Suprapubic skin (tissue), 4 donors: ENCODE data around the gene PIK3R3. TPM values are rescaled to one million over a fixed set of nuclear protein-coding genes. Genes with fewer than 3 reads are reported as not detected.

ENCODE experiments used
- DNase-seq, 2 donors: peaks; one replicate each; pipeline ENCODE4 v3.0.0-alpha.2; 2019; ENCODE audit warnings: low spot score in 2 of 2
- H3K27ac ChIP-seq: fragments of 200-600 bp; sonication (generic); one replicate; pipeline ENCODE4 v1.5.1; 2019
- H3K27me3 ChIP-seq: fragments of 200-600 bp; sonication (generic); one replicate; pipeline ENCODE4 v1.5.1; 2019
- H3K36me3 ChIP-seq: fragments of 200-600 bp; sonication (generic); one replicate; pipeline ENCODE4 v1.5.1; 2019
- H3K4me1 ChIP-seq: fragments of 200-600 bp; sonication (generic); one replicate; pipeline ENCODE4 v1.5.1; 2019
- H3K4me3 ChIP-seq: fragments of 200-600 bp; sonication (generic); one replicate; pipeline ENCODE4 v1.5.1; 2019; ENCODE audit warnings: mild to moderate bottlenecking
- H3K9me3 ChIP-seq: fragments of 200-600 bp; sonication (generic); one replicate; pipeline ENCODE4 v1.5.1; 2019
- EP300 ChIP-seq: sonication (generic); formaldehyde crosslinking; IDR thresholded peaks from one replicate; pipeline ENCODE4 v1.6.1; 2017; ENCODE audit warnings: antibody characterized with exemption
- POLR2A ChIP-seq, 2 donors: fragments of 450-650 bp; IDR thresholded peaks; one replicate each; pipeline ENCODE4 v1.6.1; 2017; ENCODE audit warnings: antibody characterized with exemption in 2 of 2, mild to moderate bottlenecking in 2 of 2, moderate library complexity in 2 of 2
- POLR2AphosphoS5 ChIP-seq, 3 donors: sonication (generic); formaldehyde crosslinking; IDR thresholded peaks; one replicate each; pipeline ENCODE4 v1.6.1; 2017; ENCODE audit warnings: antibody characterized with exemption in 3 of 3
- WGBS: methylation state at CpG from one replicate; pipeline ENCODE4 v1.1.5; 2018; 5-methylcytosine and 5-hydroxymethylcytosine counted together
- total RNA-seq, 4 donors: library from RNA; depleted of rRNA; stranded (reverse); fragments of >200 nt; gene quantifications; one replicate each; pipeline ENCODE4 v1.1.0, GENCODE V29; 2016
- TF ChIP-seq, protein P1 (sequence below), 2 donors: fragments of 200-600 bp in 1 of 2; fragments of 450-650 bp in 1 of 2; sonication (generic) in 1 of 2; IDR thresholded peaks; one replicate each; pipeline ENCODE4 v1.5.1; 2016 to 2019; ENCODE audit warnings: antibody characterized with exemption in 2 of 2, mild to moderate bottlenecking in 1 of 2, moderate library complexity in 1 of 2

The PIK3R3 gene
- total RNA-seq, 4 donors from 2014 or later, result 6.1 to 16.5 (median 11.2) TPM

GRCh38 chr1:46171871-46172270 lies 39.4 kb upstream of the PIK3R3 start:
- Histone ChIP-seq H3K4me3 (no peak overlapping the region), H3K9me3 (no peaks in the 10 kb centered on the region), H3K27ac (peak overlapping the region; percentile 63), H3K27me3 (no peaks in the 10 kb centered on the region), H3K4me1 (peaks cover 56% of the 10 kb centered on the region), H3K36me3 (no peaks in the 10 kb centered on the region)
- no peak for DNase-seq
- WGBS, result 35% methylated on average over 5 of the region's 6 CpGs
- TF ChIP-seq, protein P1, sequence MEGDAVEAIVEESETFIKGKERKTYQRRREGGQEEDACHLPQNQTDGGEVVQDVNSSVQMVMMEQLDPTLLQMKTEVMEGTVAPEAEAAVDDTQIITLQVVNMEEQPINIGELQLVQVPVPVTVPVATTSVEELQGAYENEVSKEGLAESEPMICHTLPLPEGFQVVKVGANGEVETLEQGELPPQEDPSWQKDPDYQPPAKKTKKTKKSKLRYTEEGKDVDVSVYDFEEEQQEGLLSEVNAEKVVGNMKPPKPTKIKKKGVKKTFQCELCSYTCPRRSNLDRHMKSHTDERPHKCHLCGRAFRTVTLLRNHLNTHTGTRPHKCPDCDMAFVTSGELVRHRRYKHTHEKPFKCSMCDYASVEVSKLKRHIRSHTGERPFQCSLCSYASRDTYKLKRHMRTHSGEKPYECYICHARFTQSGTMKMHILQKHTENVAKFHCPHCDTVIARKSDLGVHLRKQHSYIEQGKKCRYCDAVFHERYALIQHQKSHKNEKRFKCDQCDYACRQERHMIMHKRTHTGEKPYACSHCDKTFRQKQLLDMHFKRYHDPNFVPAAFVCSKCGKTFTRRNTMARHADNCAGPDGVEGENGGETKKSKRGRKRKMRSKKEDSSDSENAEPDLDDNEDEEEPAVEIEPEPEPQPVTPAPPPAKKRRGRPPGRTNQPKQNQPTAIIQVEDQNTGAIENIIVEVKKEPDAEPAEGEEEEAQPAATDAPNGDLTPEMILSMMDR (IDR thresholded peaks at IDR 0.05), result no peak
- no peak for TF ChIP-seq EP300
- TF ChIP-seq POLR2AphosphoS5 (IDR thresholded peaks at IDR 0.05), result no peak
- TF ChIP-seq POLR2A (IDR thresholded peaks at IDR 0.05), result no peak

DNA sequence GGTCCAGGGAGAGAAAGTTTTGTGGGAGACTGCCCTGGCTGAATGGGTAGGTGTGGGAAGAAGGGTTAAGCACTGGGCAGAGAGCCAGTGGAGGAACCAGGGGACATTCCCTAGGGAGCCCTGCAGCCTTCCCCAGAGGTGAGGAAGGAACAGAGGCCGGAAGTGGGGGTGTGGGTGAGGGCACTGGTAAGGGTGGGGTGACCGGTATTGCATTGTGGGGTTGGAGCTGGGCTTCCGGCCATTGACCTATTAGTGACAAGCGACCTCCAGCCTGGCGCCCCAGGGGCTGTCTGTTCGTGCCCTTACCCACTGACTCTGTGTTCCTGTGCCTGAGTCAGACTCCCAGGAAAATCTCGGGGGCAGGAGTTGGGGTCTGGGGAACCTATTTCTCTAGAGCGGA lies 38.9 kb upstream of the PIK3R3 start:
- H3K27ac ChIP-seq, result peak overlapping the region; percentile 63
- WGBS, result 100% methylated on average over 1 of the region's 8 CpGs
- peaks cover 2% of the 10 kb centered on the region for H3K27me3 ChIP-seq
- no peak for DNase-seq
- H3K4me3 ChIP-seq, result no peak overlapping the region
- no peaks in the 10 kb centered on the region for H3K36me3 ChIP-seq
- H3K4me1 ChIP-seq, result peaks cover 61% of the 10 kb centered on the region
- TF ChIP-seq EP300 (no peak), POLR2A (IDR thresholded peaks at IDR 0.05) (no peak), POLR2AphosphoS5 (IDR thresholded peaks at IDR 0.05) (no peak)
- TF ChIP-seq, protein P1 (IDR thresholded peaks at IDR 0.05), result no peak
- H3K9me3 ChIP-seq, result no peaks in the 10 kb centered on the region

DNA sequence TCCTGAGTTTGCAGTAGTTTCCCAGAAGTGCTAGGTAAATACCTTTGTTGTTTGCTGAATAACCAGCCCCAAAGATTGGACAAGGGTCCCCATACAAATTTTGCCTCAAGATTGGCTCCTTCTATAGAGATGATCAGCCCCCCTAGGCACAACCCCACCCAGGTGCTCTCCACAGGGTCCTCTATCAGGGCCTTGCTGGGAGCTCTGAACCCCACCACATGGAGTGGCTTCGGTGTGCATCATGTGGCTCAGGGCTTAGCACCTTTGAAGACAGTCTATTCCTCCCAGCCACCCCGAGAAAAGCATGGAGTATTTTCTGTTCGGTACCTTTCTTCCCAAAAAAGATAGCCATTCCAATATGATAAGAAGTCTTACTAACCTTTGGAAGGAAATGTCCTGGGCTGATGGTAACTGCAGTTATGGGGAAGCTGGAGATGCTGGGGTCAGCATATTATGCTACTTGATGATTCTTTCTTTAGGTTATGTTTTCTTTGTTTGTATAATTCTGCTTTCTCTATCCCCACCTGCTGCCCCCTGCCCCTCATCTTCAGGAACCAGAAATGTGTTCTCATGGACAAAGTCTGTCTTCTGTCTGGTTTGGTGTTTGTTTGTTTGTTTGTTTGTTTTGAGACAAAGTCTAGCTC lies 37.5 kb upstream of the PIK3R3 start:
- peaks cover 59% of the 10 kb centered on the region for H3K4me1 ChIP-seq
- TF ChIP-seq POLR2AphosphoS5 (IDR thresholded peaks at IDR 0.05) (no peak), EP300 (no peak), POLR2A (IDR thresholded peaks at IDR 0.05) (no peak)
- TF ChIP-seq, protein P1 (IDR thresholded peaks at IDR 0.05), result no peak
- 96% methylated on average over 3 of the region's 3 CpGs for WGBS
- no peak overlapping the region for H3K4me3 ChIP-seq
- H3K27ac ChIP-seq, result no peak overlapping the region
- no peaks in the 10 kb centered on the region for H3K36me3 ChIP-seq
- peaks cover 4% of the 10 kb centered on the region for H3K27me3 ChIP-seq
- H3K9me3 ChIP-seq, result no peaks in the 10 kb centered on the region
- DNase-seq, result no peak

DNA sequence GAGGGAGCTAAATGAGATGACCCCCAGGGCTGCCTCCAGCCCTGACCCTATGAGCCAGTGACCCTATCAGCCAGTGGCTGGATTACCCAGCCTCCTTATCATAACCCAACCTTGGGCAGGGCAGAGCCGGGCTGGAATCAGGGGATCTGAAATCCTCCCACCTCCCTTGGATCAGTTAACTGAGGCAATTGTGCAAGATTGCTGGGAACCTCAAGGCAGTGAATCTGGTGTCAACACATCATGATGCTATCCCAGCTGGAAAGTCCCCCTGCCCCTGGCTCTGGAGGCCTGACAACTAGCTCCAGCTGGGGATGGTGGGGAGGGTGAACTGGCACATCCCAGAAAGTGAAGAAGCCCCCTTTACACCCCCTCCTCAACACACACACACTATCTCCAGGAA lies 36.0 kb upstream of the PIK3R3 start:
- Histone ChIP-seq H3K36me3 (no peaks in the 10 kb centered on the region), H3K4me1 (peaks cover 44% of the 10 kb centered on the region), H3K27ac (no peak overlapping the region), H3K9me3 (no peaks in the 10 kb centered on the region), H3K4me3 (no peak overlapping the region), H3K27me3 (peaks cover 4% of the 10 kb centered on the region)
- no peak for DNase-seq
- TF ChIP-seq POLR2AphosphoS5 (IDR thresholded peaks at IDR 0.05) (no peak), POLR2A (IDR thresholded peaks at IDR 0.05) (no peak), EP300 (no peak)
- TF ChIP-seq, protein P1 (IDR thresholded peaks at IDR 0.05), result no peak
- WGBS, result 71% methylated on average over 1 of the region's 1 CpG

DNA sequence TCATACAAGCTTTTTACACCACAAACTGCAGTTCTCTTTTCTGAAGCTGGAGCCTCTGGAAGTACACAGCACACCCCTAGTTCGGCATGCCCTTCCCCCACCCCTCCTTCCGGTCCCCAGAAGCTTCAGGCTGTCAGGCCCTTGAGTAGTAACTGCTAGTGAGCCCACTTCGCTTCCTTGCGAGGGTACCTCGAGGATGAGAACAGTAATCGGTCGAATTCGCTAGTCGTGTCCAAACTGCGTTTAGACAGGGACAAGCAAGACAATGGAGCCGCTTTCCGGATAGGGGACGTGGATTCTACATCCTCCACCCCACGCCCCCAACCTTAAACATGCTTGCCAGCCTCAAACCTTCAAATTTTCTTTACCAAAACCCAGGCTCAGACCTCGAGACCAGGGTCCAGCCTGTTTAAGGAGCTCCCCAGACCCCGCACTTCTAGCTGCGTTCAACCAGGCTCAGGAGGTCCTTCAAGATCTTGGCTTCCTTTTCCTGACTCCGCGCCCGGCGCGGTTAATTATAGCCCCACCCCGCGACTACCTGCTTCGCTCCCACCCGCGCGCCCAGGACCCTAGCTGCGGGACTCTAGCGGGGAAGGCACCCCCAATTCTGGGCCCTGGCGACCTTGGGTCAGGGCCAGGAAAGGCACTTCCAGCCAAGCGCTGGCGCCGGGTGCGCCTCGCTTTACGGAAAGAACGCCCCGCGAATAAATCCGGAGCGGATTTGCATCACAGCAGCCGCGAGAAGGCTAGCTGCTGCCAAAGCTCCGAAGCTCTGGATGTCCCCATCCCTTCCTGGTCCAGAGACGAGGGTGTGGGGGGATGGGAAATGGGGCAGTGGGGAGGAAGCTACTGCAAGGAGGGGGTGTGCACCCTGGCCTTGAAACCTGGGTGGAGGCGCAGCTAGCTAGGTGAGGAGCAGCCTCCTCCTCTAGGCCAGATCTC lies 34.4 kb upstream of the PIK3R3 start:
- Histone ChIP-seq H3K27ac (peak overlapping the region; percentile 74), H3K4me1 (peaks cover 29% of the 10 kb centered on the region), H3K4me3 (peak overlapping the region; percentile 47), H3K27me3 (peaks cover 4% of the 10 kb centered on the region), H3K36me3 (no peaks in the 10 kb centered on the region), H3K9me3 (no peaks in the 10 kb centered on the region)
- DNase-seq, result no peak
- WGBS, result 25% methylated on average over 35 of the region's 47 CpGs
- TF ChIP-seq, protein P1 (IDR thresholded peaks at IDR 0.05), result no peak
- TF ChIP-seq POLR2A (IDR thresholded peaks at IDR 0.05) (no peak), POLR2AphosphoS5 (IDR thresholded peaks at IDR 0.05) (no peak), EP300 (no peak)
